ENCODE results near the gene MOCOS. TPM values are rescaled to one million over a fixed set of nuclear protein-coding genes. Genes with fewer than 3 reads are reported as not detected.

MOCOS gene
- total and polyA plus RNA-seq, 2 experiments from 2014 or later, result 0.27 to 0.60 TPM

DNA sequence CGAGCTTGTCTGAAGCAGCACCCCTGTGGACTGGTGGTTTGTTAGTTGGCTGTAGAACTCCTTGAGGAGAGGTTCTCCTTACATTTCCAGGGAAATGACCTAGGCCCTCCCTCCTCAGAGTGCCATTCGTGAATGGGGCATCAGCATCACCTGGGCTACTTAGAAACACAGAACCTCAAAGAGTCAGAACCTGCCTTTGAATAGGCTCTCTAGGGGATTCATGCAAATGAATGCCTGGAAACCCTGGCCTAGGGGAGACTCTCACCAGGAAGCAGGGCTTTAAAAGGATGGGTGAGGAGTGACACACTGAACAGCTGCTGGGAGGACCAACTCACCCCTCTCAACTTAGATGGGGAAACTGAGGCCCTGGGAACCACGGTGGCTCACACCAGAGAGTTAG, 2.1 kb upstream of the MOCOS start:
- DNase-seq (ENCODE audit: low read depth in 1 of 2, low spot score in 1 of 2), result no peak
- TF ChIP-seq, protein P1, sequence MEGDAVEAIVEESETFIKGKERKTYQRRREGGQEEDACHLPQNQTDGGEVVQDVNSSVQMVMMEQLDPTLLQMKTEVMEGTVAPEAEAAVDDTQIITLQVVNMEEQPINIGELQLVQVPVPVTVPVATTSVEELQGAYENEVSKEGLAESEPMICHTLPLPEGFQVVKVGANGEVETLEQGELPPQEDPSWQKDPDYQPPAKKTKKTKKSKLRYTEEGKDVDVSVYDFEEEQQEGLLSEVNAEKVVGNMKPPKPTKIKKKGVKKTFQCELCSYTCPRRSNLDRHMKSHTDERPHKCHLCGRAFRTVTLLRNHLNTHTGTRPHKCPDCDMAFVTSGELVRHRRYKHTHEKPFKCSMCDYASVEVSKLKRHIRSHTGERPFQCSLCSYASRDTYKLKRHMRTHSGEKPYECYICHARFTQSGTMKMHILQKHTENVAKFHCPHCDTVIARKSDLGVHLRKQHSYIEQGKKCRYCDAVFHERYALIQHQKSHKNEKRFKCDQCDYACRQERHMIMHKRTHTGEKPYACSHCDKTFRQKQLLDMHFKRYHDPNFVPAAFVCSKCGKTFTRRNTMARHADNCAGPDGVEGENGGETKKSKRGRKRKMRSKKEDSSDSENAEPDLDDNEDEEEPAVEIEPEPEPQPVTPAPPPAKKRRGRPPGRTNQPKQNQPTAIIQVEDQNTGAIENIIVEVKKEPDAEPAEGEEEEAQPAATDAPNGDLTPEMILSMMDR (IDR thresholded peaks at IDR 0.05; ENCODE audit: low read depth, low read length), result no peak
- Histone ChIP-seq H3K36me3 (no peaks in the 10 kb centered on the region), H3K9me3 (ENCODE audit: low read depth) (no peaks in the 10 kb centered on the region), H3K4me1 (ENCODE audit: low read depth) (no peaks in the 10 kb centered on the region), H3K4me3 (no peak overlapping the region), H3K27ac (no peak overlapping the region), H3K27me3 (peaks cover 65% of the 10 kb centered on the region)

DNA sequence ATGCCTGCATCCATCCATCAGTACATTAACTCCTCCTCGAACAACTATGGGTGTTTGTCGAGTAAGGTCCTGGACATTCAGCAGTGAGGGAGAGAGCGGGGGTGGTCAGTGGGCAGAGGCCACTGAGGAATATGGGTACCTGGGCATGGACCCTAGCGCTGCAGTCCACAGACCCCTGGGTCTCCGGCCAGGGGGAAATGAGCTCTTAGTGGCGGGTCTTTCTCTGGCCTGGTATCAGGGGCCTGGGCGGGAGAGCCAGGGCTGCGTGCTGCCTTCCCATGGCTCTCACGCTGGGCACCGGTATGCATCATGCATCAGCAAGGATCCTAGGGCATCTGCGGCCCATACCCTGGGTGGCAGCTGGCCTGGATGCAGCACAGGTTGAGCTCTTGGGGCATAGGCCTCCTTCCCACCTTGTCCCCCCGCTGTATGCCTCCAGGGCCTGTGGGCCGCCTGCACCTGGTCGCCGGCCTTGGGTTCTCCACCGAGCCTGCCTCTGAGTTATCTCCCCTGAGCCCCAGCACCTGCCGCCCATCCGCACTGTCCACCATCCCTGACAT, 1.3 kb upstream of the MOCOS start:
- no peak for DNase-seq (ENCODE audit: low read depth in 1 of 2, low spot score in 1 of 2)
- Histone ChIP-seq H3K27ac (no peak overlapping the region), H3K36me3 (no peaks in the 10 kb centered on the region), H3K27me3 (peaks cover 68% of the 10 kb centered on the region), H3K4me1 (ENCODE audit: low read depth) (no peaks in the 10 kb centered on the region), H3K9me3 (ENCODE audit: low read depth) (no peaks in the 10 kb centered on the region), H3K4me3 (no peak overlapping the region)
- TF ChIP-seq, protein P1 (IDR thresholded peaks at IDR 0.05; ENCODE audit: low read depth, low read length), result no peak

DNA sequence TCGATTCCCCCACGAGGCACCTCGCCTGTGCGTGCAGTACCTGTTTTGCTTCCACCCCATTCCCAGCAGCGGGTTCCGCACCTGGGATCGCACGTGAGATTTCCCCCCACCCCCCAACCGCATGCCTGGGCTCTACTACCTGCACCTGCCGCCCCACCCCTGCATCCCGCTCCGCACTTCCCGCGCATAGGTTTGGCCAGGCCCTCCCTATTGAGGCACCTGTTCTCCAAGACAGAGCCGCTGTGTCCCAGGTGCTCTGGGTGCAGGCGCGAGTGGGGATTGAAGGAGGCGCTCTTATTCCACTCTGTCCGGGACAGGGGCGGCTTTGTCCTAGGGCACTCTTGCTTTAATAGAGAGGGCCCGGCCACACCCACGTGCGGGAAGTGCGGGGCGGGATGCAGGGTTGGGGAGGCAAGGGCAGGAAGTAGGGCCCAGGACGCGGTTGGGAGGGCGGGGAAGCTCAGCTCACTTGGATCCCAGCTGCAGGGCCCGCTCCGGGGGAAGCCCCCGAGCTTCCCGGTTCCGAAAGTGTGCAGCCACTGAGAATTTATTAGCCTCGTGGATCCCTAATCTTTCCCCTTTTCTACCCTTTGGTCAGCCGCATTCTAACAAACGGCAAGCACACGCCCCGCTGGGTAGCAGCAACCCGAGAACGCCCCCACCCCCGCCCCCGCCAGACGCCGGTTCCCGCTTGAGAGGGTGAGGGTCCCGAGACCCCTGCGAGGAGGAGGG, 670 bp upstream of the MOCOS start:
- peak overlapping the region; percentile 37 for H3K4me3 ChIP-seq
- no peaks in the 10 kb centered on the region for H3K4me1 ChIP-seq (ENCODE audit: low read depth)
- H3K27me3 ChIP-seq, result peaks cover 68% of the 10 kb centered on the region
- no peaks in the 10 kb centered on the region for H3K9me3 ChIP-seq (ENCODE audit: low read depth)
- DNase-seq (ENCODE audit: low read depth in 1 of 2, low spot score in 1 of 2), result peak in 1 of 2 donors; percentile 40
- TF ChIP-seq, protein P1 (IDR thresholded peaks at IDR 0.05; ENCODE audit: low read depth, low read length), result no peak
- no peak overlapping the region for H3K27ac ChIP-seq
- no peaks in the 10 kb centered on the region for H3K36me3 ChIP-seq

DNA sequence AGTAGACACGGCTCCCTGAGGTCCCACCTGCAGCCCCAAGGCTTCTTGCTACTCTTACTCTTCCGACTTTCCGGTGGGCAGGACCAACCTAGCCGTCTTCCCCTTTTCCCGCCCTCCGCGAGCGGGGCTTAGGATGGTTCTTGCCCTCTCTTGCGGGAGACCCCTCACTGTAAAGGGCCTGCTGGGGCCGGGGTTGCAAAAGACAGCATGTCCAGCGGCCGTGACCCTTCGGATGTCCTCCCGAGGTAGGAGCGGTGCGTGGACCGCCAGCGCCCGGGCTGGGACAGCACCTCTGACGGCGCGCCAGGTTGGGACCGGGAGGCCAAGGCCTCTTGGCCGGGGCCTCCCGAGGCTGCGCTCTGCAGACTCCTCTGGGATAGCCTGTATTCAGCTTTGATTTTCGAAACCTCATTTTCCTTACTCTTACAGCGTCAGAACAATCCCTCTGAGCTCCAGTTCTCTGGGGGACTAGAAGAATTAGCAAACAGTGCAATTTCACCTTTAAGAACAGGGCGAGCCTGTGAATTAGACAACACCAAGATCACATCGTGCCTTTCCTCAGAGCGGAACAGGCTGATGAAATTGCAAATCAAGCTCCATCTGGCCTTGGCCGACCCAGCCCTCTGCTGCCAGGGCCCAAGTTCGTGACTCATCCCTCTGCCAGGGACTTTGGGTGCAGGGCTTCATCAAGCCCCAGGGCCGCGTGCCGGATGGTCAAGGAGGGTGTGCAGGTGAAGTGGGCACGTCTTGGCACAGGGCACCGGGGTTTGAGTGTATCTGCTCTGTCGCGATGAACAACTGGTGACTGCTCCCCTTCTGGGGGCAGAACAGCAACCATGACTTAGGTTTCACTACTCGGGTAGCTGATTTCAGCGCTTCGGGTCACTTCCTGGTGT, 777 bp downstream of the MOCOS start:
- Histone ChIP-seq H3K4me1 (ENCODE audit: low read depth) (no peaks in the 10 kb centered on the region), H3K27ac (no peak overlapping the region), H3K9me3 (ENCODE audit: low read depth) (no peaks in the 10 kb centered on the region), H3K4me3 (peak overlapping the region; percentile 37), H3K27me3 (peaks cover 68% of the 10 kb centered on the region), H3K36me3 (no peaks in the 10 kb centered on the region)
- peak in 1 of 2 donors; percentile 70 for DNase-seq (ENCODE audit: low read depth in 1 of 2, low spot score in 1 of 2)
- TF ChIP-seq, protein P1 (IDR thresholded peaks at IDR 0.05; ENCODE audit: low read depth, low read length), result no peak

DNA sequence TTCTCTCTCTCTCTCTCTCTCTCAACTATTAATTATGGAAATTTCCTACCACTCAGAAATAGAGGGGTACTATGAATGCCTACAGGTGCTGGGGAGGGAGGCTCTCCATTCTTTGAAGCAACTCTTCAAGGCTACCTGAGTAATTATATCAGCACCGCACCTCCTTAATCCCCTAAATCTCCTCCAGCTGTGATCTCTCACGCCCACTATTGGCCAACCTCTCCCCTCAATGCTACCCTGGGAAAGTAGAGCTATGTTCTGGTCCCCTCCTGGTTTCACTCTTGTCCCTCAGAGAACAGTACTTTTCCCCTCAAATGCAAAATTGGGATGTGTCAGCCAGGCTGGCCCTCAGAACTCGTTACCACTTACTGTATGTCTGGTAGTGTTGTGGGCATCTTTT, 1.6 kb downstream of the MOCOS start:
- Histone ChIP-seq H3K4me3 (no peak overlapping the region), H3K9me3 (ENCODE audit: low read depth) (no peaks in the 10 kb centered on the region), H3K4me1 (ENCODE audit: low read depth) (no peaks in the 10 kb centered on the region), H3K36me3 (no peaks in the 10 kb centered on the region), H3K27me3 (peaks cover 65% of the 10 kb centered on the region), H3K27ac (no peak overlapping the region)
- no peak for DNase-seq (ENCODE audit: low read depth in 1 of 2, low spot score in 1 of 2)
- TF ChIP-seq, protein P1 (IDR thresholded peaks at IDR 0.05; ENCODE audit: low read depth, low read length), result no peak
